Kidney capillary endothelial cell (primary cell): ENCODE results near the gene SPATA33.
"Not testable (repeated sequence)": the region's sequence is repeated elsewhere in the genome, so short reads cannot be mapped to it uniquely, and the experiment has no call there.

ENCODE experiments used
- DNase-seq: peaks from one replicate; pipeline ENCODE4 v3.0.0-alpha.2; 2018; ENCODE audit warnings: low spot score

The SPATA33 gene

DNA sequence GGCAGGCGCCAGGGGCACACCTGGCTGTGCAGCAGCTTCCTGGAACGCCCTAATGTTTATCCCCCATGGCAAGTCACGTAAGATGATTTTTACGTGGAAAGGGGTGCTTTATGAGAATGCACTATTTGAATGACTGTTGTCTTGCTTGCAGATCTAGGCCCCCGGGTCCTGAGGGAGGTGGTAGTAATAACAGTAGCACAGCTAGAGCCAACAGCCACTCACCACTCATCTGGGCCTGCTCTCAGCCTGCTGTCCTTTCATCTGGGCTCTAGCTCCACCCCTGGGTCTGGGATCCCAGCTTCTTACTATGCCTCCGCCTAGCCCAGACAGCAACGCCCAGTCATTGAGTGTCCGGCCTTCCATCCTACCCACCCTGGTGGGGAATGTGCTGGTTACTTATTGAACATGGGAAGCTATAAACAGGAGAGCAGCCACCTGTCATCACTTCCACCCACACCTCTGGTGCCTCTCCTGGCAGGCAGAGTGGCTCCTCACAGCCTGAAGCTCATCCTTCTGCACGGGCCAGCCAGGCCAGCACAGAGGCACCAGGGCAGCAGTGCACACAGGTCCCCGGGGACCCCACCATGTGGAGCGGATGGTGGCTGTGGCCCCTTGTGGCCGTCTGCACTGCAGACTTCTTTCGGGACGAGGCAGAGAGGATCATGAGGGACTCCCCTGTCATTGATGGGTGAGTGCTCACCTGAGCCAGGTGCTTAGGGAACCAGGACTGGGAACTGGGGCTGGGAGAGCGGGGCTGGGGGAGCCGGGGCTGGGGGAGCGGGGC is 27.6 kb upstream of the SPATA33 start:
- DNase-seq: no peak

DNA sequence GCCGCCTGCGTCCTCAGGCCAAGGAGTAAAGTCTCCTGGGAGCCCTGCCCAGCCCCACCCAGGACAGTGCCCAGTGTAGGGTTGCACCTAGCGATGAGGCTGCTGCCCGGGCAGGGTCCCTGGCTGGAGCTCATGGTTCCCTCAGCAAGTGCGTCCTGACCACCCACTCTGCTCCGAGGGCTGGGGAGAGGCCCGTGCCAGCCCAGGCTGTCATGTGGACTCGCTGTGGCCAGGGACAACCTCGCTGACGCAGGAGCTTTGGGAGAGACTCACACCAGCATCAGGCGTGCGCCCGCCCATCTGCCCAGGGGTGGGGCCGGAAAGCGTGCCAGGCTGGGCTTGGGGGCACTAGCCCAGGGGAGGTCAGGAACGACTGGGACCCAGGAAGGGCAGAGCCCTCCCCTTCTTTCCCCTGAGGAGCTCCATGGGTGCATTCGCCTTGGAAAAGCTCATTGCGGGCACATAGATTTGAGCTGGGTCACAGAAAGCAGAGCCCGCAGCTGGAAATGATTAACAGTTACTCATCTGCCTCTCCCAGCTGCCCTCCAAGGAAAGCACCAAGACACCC is 24.5 kb upstream of the SPATA33 start:
- DNase-seq: no peak

DNA sequence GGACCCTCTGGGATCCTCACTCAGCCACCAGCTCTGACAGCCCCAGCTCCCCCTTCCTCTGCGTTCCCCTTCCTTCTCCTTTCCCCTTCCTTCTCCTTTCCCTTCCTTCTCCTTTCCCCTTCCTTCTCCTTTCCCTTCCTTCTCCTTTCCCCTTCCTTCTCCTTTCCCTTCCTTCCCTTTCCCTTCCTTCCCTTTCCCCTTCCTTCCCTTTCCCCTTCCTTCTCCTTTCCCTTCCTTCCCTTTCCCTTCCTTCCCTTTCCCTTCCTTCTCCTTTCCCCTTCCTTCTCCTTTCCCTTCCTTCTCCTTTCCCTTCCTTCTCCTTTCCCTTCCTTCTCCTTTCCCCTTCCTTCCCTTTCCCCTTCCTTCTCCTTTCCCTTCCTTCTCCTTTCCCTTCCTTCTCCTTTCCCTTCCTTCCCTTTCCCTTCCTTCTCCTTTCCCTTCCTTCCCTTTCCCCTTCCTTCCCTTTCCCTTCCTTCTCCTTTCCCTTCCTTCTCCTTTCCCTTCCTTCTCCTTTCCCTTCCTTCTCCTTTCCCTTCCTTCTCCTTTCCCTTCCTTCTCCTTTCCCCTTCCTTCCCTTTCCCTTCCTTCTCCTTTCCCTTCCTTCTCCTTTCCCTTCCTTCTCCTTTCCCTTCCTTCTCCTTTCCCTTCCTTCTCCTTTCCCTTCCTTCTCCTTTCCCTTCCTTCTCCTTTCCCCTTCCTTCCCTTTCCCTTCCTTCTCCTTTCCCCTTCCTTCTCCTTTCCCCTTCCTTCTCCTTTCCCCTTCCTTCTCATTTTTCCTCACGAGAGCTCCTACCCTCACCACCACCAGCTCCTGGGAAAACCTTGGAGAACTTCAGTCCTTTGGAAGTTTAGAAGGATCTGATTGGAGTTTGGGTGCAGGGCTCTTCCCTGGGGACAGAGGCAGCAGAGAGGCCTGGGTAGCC is 22.9 kb upstream of the SPATA33 start:
- not testable (repeated sequence) for DNase-seq

DNA sequence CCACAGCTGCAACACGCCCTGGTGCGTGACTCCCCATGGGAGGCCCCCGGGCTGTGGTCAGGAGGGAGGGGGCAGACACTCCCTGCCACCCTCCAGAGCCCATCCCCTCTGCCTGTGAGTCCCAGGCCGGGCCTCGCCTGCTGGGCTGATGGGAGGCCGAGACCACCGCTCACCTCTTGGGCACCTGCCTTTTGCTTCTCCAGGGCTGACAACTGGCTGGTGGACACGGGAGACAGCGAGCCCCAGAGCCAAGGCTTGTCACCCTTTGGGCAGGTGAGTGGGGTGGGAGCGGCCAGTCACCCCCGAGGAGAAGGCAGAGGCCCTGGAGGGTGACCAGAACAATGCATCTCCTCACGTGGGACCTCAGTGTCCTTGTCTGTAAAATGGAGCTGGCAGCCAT is 21.0 kb upstream of the SPATA33 start:
- DNase-seq: no peak

DNA sequence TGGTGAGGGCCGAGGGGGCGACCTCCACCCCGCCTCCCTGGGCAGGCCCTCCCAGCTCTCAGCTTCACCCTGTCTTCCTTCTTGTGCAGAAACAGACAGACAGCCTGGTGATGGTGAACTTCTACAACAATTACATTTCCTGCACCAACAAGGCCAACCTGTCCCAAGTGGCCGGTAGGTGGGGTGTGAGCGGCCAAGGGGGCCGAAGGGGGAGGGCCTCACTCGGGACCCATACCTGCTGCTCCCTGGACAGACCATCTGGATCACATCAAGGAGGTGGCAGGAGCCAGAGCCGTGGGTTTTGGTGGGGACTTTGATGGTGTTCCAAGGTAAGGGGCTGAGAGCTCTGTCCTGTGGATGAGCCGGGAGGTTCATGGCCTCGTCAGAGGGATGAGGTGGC is 20.3 kb upstream of the SPATA33 start:
- no peak for DNase-seq

DNA sequence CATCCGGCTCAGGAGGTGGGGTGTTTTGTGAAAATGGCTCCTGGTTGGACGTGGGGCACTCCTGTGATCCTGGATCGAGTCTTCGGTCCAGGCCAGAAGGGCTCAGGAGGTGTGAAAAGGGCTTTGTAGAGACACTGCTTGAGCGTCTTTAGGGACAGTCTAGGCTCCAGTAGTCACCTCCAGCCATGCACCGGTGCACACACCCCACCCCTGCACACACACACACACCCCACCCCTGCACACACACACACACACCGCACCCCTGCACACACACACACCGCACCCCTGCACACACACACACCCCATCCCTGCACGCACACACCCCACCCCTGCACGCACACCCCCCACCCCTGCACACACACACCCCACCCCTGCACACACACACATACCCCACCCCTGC is 19.2 kb upstream of the SPATA33 start:
- no peak for DNase-seq

DNA sequence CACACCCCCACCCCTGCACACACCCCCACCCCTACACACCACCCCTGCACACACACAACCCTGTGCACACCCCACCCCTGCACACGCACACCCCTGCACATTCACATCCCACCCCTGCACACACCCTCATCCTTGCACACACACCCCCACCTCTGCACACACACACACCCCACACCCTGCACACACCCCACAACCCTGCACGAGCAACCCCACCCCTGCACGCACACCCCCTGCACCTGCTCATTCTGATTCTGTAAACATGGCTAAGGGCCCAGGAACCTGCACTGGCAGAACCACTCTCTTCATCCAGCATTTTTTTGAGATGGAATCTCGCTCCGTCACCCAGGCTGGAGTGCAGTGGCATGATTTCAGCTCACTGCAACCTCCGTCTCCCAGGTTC is 18.3 kb upstream of the SPATA33 start:
- DNase-seq: no peak

DNA sequence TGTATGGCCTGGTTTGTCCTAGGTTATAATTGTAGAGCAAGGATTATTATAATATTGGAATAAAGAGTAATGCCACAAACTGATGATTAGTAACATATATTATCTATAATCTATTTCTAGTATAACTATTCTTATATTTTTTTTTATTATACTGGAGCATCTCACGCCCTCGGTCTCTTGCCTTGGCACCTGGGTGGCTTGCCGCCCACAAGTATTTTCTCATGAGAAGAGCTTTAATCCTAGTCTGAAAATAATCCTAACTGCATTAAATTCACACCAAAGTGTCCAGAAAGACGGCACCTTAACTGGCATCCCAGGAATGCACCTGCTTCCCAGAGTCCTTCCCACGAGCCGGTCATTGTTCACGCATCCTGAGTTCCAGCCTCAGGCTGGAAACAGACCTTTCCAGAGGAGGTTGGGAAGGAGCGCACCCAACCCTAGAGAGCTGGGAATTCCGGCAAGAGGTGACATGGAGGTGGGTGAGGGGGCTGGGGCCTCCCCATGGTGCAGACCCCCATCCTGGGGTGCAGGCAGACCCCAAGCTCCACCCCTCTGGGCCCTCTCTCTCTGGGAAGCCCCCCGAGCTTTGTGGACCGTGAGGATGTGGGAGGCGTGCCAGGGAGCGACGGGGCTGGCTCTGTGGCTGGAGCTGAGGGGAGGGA is 16.0 kb upstream of the SPATA33 start:
- DNase-seq: no peak

DNA sequence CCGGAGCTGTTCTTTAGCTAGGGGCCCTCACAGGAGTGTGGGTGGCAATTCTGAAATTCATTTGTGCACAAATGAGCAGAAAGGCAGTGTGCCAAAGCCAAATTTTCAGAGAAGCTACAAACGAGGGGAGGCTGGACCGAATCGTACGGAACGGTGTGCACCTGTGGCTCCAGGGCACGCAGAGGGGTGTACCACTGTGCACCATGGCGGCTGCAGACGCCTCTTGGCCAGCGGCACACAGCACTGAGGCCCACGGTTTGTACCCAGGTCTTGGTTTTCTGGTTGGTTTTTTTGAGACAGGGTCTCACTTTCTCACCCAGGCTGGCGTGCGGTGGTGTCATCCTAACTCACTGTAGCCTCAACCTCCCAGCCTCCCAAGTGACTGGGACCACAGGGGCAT is 15.1 kb upstream of the SPATA33 start:
- DNase-seq: no peak

DNA sequence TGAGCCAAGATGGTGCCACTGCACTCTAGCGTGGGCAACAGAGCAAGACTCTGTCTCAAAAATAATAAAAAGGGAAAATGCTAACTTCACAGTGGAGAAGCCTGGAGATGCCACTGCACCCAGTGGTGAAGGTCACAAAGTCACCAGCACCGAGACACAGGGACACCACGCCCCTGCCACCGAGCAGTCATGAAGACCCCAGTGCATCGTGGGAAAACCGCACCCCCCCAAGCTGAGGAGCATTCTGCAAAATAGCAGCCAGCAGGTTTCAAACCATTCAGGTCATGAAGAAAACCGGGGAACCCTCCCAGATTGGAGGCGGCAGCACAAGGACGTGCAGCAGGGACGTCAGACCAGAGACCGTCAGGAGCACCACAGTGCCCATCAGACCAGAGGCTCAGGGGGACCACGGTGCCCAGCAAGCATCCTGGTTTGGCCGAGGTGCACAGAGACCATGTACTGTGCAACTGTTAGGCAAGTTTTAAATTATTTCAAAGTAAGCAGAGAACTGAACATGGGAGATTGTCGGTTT is 13.8 kb upstream of the SPATA33 start:
- no peak for DNase-seq

DNA sequence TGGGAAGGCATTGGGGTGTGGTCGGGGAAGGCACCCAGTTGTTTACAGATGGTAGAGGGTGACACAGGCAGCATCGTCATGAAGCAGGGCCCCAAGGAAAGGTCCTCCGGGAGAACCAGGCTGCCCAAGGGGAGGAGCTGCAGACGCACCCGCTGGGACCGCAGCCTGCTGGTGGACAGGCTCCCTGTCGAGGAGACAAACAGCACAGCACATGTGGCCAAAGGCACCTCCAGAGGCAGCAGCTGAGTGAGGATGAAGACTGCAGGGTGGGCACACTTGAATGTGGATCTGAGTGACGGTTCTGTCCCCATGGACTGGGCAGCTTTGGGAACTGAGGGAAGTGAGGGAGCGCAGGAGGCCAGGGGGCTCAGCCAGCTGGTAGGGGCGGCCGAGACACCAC is 12.5 kb upstream of the SPATA33 start:
- DNase-seq: no peak

DNA sequence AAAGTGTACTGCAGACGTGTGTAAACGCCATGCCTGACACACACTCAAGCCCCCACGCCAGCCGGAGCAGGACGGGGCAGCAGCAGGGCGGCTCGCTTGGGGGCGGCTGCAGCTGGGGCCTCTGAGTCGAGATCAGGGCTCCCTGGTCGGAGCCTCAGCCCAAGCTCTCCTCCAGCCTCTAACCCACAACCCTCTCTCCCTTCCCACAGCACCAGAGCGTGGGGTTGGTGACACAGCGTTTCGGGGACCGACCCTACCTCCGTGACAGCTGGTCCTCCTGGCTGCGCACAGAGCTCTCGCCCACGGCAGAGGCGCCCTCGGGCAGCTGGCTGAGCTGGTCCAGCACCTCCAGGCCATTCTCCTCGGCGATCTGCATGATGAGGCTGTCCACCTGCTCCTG is 11.4 kb upstream of the SPATA33 start:
- no peak for DNase-seq

DNA sequence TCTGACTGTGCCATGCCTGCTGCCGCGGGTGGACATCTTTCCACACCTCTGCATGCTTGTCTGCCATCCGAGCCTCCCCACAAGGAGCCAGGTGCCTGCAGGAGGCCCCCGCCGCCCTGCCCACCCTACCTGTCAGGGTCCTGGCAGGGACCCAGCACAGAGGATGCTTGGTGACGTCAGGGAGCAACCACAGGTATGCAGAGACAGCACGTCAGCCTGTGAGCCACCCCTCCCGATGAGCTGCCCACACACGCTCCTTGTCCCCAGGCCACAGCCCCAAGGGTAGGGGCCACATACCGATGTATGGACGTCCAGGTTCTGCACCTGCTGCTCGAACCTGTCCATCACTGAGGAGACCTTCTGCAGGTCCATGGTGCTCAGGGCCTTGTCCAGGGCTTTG is 10.7 kb upstream of the SPATA33 start:
- DNase-seq: no peak

DNA sequence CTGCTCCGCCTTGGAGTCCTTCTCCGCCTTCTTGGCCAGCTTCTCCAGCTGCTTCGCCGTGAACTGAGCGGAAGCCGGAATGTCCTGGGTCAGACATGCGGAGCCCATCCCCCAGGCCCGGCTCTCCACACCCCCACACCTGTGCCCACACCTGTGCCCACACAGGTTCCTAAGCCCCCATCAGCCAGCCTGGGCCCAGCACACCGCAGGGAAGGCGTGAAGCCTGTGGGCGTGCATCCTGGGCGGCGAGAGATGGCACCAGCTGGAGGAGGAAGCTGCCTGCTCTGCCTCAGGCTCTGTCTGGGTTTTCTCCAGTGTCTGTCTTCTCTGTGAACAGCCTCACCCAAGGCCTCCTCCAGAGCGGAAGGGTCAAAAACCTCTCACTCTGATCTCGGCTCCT is 6.1 kb upstream of the SPATA33 start:
- no peak for DNase-seq

DNA sequence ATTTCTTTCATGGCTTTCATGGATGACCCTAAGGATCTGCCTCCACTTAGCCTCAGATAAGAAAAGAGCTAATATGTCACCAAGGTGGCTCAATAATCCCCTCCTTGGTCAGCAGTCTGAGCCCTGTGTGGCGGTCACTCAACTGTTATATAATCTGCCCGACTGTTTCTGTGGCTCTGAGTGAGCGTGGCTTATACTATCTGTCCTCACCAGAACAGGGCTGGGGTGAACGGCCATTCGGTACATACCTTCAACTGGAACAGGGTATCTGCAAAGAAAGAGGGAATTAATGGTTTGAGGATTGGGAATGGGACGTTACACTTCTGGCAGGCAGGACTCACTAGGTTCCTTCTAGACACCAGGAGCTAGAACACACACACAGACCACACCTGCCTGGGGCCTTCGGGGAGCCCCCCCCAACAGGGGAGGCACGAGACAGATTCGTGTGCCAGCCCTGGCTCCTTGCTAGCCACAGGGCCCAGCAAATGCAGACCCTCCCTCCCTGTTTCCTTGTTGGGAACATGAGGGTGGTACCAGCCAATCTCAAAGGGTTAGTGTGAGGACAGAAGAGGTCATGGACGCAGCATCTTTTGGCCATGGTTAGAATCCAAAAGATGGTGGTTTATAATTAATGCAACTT is 3.9 kb upstream of the SPATA33 start:
- no peak for DNase-seq

DNA sequence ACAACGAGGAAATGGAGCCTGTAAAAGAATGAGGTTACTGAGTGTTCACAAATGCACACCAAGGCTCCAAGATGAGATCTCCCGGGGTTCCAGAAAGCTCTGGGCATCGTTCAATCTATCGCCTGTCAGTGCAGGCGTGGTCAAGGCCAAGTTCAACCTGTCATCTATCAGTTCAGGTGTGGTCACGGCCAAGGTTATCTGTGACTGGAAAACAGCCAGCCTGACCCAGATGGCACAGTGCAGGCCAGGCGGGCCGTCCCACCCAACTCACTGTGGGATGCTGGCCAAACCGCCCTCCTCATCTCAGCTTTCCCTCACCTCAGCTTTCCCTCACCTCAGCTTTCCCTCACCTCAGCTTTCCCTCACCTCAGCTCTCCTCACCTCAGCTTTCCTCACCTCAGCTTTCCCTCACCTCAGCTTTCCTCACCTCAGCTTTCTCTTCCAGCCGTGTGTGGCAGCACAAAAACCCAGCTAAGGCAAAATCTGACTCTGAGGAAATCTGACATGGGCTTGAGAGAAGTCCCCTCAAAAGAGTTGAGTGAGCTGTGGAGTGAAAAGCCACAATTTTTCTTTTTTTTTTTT is 2.5 kb upstream of the SPATA33 start:
- no peak for DNase-seq

DNA sequence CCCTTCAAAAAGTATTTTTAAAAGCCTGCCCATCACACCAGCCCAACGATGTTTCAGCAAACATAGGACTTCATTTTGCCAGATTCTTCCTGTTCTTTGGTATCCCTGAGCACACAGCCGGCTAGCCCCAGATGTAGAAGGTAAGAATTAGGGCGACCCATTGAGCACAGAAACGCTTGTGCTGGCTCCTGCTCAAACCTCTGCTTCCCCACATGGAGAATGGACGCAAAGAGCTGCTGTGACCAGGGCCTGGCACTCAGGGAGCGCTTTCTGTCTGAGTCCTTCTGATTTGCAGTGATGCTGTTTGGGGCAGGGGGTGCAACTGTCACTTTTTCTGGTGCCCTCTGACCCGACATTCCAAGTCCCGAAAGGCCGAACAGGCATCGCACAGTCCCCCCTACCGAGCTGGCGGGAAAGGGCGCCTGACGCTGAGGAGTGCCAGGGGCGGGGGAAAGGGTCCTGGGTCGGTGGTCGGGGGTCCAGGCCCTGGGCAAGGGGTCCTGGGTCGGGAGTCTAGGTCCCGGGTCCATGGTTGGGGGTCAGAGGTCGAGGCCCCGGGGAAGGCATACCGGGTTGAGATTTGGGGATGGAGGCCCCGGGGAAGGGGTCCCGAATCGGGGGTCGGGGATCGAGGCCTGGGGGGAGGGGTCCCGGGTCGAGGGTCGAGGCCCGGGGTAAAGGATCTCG is 1.1 kb upstream of the SPATA33 start:
- DNase-seq: no peak

DNA sequence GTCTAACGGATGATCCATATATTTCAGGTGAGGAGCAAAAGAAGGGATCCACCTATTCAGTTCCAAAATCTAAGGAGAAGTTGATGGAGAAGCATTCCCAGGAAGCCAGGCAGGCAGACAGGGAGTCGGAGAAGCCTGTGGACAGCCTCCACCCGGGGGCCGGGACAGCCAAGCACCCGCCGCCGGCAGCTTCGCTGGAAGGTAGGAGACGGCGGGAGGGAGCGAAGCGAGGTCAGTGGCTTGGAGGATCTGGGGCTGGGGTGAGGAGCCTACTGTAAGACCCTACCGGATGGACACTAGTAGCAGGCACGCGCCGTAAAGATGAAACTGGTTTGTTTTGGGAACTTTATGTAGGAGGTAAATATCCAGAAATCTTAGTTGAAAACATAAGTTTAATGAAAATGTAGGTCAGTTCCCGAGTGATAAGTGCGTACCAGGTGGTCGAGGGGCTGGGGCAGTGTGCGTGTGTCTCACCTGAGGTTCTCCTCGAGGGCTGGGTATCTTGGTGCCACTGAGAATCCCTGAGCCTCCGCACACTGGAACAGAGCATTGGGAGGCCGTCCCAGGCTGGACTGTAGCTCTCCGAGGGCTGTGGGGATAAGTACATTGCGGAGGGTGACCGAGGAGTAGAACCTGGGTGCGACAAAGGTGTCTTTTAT is 714 bp downstream of the SPATA33 start:
- DNase-seq: no peak

DNA sequence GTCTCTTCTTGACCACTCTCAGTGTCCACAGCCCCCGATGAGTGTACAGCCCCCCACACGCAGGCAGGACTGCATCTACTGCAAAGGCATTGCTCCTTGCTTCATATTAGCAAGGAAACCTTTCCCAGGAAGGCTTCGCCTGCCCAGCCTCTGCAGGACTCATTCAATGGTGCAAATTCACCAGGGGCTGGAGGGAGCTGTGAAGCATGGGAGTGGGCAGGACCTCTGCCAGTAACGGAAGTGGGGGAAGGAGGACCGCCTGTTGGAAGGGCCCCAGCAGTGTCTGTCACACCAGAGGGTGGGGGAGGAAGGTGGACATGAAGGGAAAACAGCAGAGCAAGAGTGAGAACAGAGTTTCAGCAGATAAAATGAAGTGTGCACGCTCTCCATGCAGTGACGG is 2.5 kb downstream of the SPATA33 start:
- no peak for DNase-seq

DNA sequence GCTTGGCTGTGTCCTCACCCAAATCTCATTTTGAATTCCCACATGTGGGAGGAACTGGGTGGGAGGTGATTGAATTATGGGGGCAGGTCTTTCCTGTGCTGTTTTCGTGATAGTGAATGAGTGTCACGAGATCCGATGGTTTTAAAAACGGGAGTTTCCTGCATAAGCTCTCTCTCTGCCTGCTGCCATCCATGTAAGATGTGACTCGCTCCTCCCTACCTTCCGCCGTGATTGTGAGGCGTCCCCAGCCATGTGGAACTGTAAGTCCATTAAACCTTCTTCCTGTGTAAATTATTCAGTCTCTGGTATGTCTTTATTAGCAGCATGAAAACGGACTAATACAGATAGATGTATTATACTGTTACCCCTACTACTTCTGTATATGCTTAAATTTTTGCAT is 3.6 kb downstream of the SPATA33 start:
- no peak for DNase-seq
